Glomerular visceral epithelial cell (primary cell): Measurements from ENCODE around the gene COIL.
A peak's percentile ranks its signal among the peaks of the same experiment; 100 is the strongest.
"Not testable (repeated sequence)": the region's sequence is repeated elsewhere in the genome, so short reads cannot be mapped to it uniquely, and the experiment has no call there.

Experiments used
- DNase-seq: peaks from one replicate; pipeline ENCODE4 v3.0.0-alpha.2; 2016; ENCODE audit errors: extremely low spot score

COIL gene

GRCh38 chr17:56978441-56979090 lies 17.7 kb upstream of the COIL start:
- DNase-seq, result no peak

DNA sequence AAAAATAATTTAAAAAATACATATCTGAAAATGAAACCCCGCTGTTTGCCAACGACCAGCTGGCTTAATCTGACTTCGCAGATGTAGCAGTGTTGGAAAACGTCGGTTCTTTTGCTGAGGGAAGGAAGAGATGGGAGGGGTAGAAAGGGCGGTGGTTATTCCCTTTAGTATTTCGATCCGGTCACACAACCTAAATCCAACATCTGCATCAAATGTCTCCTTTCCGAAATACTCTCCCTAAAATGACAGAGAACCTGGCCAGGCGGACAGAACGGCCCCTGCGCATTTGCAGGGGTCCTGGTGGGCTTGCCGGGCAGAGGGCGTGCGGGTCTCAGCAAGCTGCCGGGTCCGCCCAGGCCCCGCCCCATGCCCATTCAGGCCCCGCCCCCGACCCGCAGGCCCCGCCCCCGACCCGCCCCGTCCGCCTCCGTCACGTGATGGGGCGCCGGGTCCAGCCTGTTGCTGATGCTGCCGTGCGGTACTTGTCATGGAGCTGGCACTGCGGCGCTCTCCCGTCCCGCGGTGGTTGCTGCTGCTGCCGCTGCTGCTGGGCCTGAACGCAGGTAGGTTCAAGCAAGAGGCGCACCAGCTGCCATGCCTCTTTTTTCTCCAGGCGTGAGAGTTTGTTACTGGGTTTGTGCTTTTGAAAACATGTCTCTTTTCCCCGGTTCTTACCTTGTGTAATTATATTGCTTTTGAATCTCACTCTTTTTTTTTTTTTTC lies 17.0 kb upstream of the COIL start, which contains the start of gene SCPEP1:
Gene SCPEP1, plus strand, starts transcription at position 459 of the 723 bp plus-strand sequence. Its CDS starts 29 bp downstream, at position 488.
- peak; percentile 85 for DNase-seq

GRCh38 chr17:56976941-56977608 lies 16.2 kb upstream of the COIL start:
- DNase-seq, result no peak

GRCh38 chr17:56975656-56976055 lies 14.8 kb upstream of the COIL start:
- no peak for DNase-seq

GRCh38 chr17:56974055-56974454 lies 13.2 kb upstream of the COIL start:
- DNase-seq, result no peak

DNA sequence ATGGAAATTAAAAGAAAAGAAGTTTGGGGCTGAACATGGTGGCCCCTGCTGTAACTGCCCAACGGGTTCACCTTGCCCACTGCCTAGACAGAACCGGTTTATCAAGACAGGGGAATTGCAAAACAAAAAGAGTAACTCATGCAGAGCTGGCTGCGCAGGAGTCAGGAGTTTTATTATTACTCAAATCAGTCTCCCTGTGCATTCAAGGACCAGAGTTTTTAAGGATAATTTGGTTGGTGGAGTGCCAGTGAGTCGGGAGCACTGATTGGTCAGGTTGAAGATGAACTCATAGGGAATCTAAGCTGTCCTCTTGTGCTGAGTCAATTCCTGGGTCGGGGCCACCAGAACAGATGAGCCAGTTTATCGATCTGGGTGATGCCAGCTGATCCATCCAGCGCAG lies 12.7 kb upstream of the COIL start:
- DNase-seq, result no peak

DNA sequence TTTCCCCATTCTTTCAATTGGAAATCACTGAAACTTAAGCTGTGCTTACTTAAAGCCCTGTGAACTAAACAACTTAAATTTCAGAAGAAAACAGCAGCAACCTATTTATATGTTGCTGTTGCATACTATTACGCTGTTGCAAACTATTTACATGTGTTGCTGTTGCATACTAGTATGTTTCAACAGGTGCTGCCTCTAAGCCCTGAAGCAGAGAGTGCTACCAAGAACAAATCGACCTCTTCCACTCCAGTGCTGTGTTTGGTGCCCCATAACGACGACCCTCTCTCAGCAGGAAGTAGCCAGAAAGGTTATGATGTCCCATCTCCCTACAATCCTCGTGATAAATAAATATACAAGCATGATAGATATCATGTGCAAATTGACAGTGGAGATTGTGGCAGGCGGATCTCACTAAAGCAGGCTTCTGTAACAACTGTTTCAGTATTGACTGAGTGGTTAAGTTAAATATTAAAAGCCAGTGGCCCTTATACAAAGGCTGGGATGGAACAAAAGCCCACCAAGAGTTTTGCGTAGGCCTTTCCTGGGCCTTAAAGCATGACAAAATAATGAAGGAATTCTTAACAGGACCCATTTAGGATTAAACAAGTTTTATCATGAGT lies 11.4 kb upstream of the COIL start:
- DNase-seq, result no peak

- DNase-seq, result no peak
Observed at GRCh38 chr17:56970974-56971373, 10.1 kb upstream of the COIL start.

- DNase-seq, result no peak
Observed at GRCh38 chr17:56966338-56966737, 5.5 kb upstream of the COIL start.

- DNase-seq, result not testable (repeated sequence)
Observed at GRCh38 chr17:56965681-56966080, 4.8 kb upstream of the COIL start.

DNA sequence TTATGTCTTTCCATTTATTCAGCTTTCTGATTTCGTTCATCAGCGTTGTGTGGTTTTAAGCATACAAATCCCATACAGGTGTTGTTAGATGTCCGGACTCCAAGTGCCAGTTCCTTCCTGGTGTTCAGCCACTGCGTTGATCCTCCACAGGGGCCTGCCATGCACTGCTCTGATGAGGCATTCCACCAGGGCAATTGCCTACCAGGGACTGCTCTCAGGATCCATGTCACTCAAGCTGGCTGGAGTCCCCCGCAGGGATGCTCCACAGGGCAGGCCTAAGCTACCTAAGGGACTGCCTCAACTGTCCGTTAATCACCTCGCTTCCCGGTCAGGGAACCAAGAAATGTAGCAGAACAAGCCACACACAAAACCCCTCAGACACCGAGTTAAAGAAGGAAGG lies 4.4 kb upstream of the COIL start:
- not testable (repeated sequence) for DNase-seq

DNA sequence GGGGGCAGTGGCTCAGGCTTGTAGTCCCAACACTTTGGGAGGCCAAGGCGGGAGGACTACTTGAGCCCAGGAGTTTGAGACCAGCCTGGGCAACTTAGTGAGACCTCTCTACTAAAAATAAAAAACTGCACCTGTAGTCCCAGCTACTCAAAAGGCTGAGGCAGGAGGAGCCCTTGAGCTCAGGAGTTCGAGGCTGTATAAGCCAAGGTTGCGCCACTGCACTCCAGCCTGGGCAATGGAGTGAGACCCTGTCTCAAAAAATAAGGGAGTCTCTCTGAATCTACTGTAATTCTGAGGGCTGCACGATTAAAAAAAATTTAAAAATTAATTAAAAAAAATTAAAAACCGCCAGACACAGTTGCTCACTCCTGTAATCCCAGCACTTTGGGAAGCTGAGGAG lies 3.9 kb downstream of the COIL start:
- DNase-seq, result no peak

- DNase-seq, result no peak
Observed at GRCh38 chr17:56949595-56949994, 11.3 kb downstream of the COIL start.

DNA sequence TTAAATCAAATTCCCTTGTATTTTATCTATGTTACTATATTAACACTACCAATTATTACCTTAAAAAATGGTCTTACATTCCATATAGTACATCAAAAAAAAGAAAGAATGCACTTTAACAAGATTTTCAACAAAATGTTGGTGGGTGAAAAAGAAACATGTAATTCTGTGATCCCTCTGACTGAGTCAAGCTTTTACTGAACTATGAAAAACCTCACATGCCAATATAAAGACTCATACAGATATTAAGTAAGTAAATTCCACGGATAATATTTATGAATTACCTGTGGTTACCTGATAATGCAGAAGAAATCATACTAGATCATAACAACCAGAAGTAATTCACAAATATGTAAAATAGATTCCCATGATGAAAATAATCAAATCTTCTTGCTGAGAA lies 12.4 kb downstream of the COIL start:
- no peak for DNase-seq

DNA sequence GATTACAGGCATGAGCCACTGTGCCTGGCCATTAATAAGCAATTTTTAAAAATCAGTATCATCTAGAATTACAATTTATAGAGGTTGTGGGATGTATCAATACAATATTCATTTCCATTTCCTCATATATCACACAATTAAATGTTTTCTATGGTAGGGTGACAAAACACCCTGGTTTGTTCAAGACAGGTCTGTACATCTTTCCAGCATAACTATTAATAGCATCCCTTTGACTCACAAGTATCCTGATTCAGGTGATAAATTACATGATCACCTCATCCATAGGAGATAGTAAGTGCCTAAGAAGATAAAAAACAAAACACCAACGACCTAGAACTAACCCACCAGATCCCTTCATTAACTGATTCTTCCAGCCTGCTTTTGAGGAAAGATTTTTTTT lies 13.1 kb downstream of the COIL start:
- DNase-seq, result no peak

GRCh38 chr17:56945938-56946505 lies 14.8 kb downstream of the COIL start:
- no peak for DNase-seq

DNA sequence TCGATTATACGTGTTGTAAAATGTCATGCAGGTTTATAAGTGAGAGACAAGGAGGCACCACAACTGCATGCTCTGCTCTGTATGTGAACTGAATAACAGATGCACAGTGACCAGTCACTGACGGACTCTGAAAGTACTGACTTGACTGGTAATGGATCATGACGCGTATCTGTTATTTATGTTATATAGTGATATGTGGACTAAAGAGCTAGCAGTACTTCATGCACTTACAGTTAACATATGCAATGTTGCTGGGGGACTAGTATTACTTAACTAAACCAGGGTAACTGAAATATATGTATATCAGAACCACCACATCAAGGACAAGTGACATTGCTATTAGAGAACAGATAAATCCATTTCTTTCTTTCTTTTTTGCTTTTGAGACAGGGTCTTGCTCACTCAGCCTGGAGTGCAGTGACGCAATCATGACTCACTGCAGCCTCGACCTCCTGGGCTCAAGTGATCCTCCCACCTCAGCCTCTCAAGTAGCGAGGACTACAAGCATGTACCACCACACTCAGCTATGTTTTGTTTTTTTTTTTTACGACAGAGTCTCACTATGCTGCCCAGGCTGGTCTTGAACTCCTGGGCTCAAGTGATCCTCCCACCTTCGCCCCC lies 17.2 kb downstream of the COIL start:
- no peak for DNase-seq

DNA sequence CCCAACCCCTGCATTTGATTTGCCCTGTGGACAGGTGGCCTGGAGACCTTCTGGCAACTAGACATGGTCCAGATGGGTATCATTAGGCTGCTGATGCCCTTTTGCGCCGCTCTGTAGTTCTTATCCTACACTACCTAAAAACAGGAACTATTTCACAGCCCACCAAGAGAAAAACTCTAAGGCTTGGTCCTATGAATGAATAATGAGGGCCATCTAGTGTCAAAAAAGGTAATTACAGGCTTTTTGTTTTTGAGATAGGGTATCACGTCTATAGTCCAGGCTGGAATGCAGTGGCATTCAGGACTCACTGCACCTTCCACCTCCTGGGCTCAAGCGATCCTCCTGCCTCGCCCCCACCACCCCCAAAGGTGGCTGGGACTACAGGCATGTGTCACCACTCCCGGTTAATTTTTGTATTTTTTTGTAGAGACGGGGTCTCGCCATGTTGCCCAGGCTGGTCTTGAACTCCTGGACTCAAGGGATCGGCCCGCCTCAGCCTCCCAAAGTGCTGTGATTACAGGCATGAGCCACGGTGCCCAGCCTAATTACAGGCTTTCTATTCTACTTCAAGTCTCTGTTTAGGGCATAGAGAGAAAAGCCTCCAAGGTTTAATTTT lies 20.9 kb downstream of the COIL start:
- DNase-seq, result peak; percentile 69

GRCh38 chr17:56938206-56938605 lies 22.6 kb downstream of the COIL start:
- DNase-seq, result not testable (repeated sequence)

- no peak for DNase-seq
Observed at GRCh38 chr17:56937687-56938086, 23.2 kb downstream of the COIL start.

GRCh38 chr17:56936697-56937322 lies 24.0 kb downstream of the COIL start:
- DNase-seq, result no peak
